WI38 (cell line): ENCODE results near the gene EPB41L4A.

ENCODE experiments used
- H3K4me3 ChIP-seq: 2 replicates; pipeline ENCODE4 v1.5.1; 2011; ENCODE audit warnings: low read depth, mild to moderate bottlenecking, control low read depth, low read length
- CTCF ChIP-seq: IDR thresholded peaks from 2 replicates; pipeline ENCODE4 v1.5.1; 2012; ENCODE audit warnings: low read depth, mild to moderate bottlenecking, control low read depth, low read length

EPB41L4A gene

GRCh38 chr5:112146323-112147226, 272.5 kb downstream of the EPB41L4A start:
- H3K4me3 ChIP-seq, result no peak overlapping the region
- TF ChIP-seq CTCF, result peak; percentile 57; the same call in 1 of the 2 replicates

- H3K4me3 ChIP-seq, result no peak overlapping the region
- no peak for TF ChIP-seq CTCF
These were observed 275.4 kb downstream of the EPB41L4A start for GRCh38 chr5:112143690-112144089.

GRCh38 chr5:112142769-112143270, 276.3 kb downstream of the EPB41L4A start:
- no peak for TF ChIP-seq CTCF
- H3K4me3 ChIP-seq, result no peak overlapping the region

- no peak for TF ChIP-seq CTCF
- no peak overlapping the region for H3K4me3 ChIP-seq
These were observed 277.5 kb downstream of the EPB41L4A start for GRCh38 chr5:112141582-112141981.

- no peak overlapping the region for H3K4me3 ChIP-seq
- no peak for TF ChIP-seq CTCF
These were observed 280.6 kb downstream of the EPB41L4A start for GRCh38 chr5:112138526-112138925.

- no peak overlapping the region for H3K4me3 ChIP-seq
- no peak for TF ChIP-seq CTCF
These were observed 282.3 kb downstream of the EPB41L4A start for GRCh38 chr5:112136773-112137172.

GRCh38 chr5:112127861-112128260, 291.2 kb downstream of the EPB41L4A start:
- no peak overlapping the region for H3K4me3 ChIP-seq
- TF ChIP-seq CTCF, result no peak
